Spleen (tissue), 11 donors: ENCODE results near the gene APEX1. TPM values are rescaled to one million over a fixed set of nuclear protein-coding genes. Genes with fewer than 3 reads are reported as not detected.

Experiments used
- DNase-seq: peaks from one replicate; pipeline ENCODE4 v3.0.0-alpha.2; 2020
- H3K27ac ChIP-seq, 8 donors: fragments of 200-600 bp; sonication (generic) in 7 of 8; 1 replicate in 4 of 8; 2 replicates in 4 of 8; pipeline versions ENCODE4 v1.5.0 to v1.8.0; 2016 to 2021; ENCODE audit warnings: inconsistent platforms in 4 of 8, mild to moderate bottlenecking in 4 of 8, moderate library complexity in 1 of 8
- H3K27me3 ChIP-seq, 7 donors: fragments of 200-600 bp; sonication (generic) in 6 of 7; replicated peaks in 1 of 7; 1 replicate in 4 of 7; 2 replicates in 3 of 7; pipeline versions ENCODE4 v1.5.0 to v1.8.0; 2016 to 2021; ENCODE audit warnings: inconsistent platforms in 3 of 7, mild to moderate bottlenecking in 1 of 7
- H3K36me3 ChIP-seq, 6 donors: fragments of 200-600 bp; sonication (generic) in 5 of 6; 1 replicate in 4 of 6; 2 replicates in 2 of 6; pipeline versions ENCODE4 v1.5.0 to v1.8.0; 2016 to 2021; ENCODE audit warnings: inconsistent platforms in 2 of 6
- H3K4me1 ChIP-seq, 6 donors: fragments of 200-600 bp; sonication (generic) in 5 of 6; 1 replicate in 3 of 6; 2 replicates in 3 of 6; pipeline versions ENCODE4 v1.5.0 to v1.8.0; 2016 to 2021; ENCODE audit warnings: inconsistent platforms in 3 of 6
- H3K4me3 ChIP-seq, 8 donors: fragments of 200-600 bp; sonication (generic) in 7 of 8; 1 replicate in 4 of 8; 2 replicates in 4 of 8; pipeline versions ENCODE4 v1.5.0 to v1.8.0; 2016 to 2021; ENCODE audit warnings: inconsistent platforms in 4 of 8, mild to moderate bottlenecking in 4 of 8, moderate library complexity in 2 of 8
- H3K9me3 ChIP-seq, 8 donors: fragments of 200-600 bp; sonication (generic) in 7 of 8; 1 replicate in 4 of 8; 2 replicates in 4 of 8; pipeline versions ENCODE4 v1.5.0 to v1.8.0; 2016 to 2021; ENCODE audit warnings: inconsistent platforms in 4 of 8
- POLR2A ChIP-seq, 3 donors: fragments of 450-650 bp; IDR thresholded peaks; one replicate each; pipeline ENCODE4 v1.5.1; 2017; ENCODE audit warnings: antibody characterized with exemption in 3 of 3, mild to moderate bottlenecking in 1 of 3
- POLR2AphosphoS5 ChIP-seq, 3 donors: sonication (generic); formaldehyde crosslinking; IDR thresholded peaks; one replicate each; pipeline ENCODE4 v1.5.1; 2017; ENCODE audit warnings: antibody characterized with exemption in 3 of 3
- WGBS, 5 donors: extraction: QIAGEN DNeasy Blood & Tissue Kit in 3 of 5; methylation state at CpG; one replicate each; pipeline versions ENCODE4 v1.1.5 to v1.1.7; 2013 to 2018; 5-methylcytosine and 5-hydroxymethylcytosine counted together
- intact Hi-C: fragments of 100-400 bp; cut with DNase I; formaldehyde crosslinking; loops from one replicate; pipeline ENCODE4 v1.15.0; 2023; ENCODE audit warnings: low total_unique reads
- polyA plus RNA-seq, 3 donors: library from polyadenylated mRNA; stranded (reverse); fragments of 200-250 nt; gene quantifications; one replicate each; pipeline ENCODE4 v1.2.1, GENCODE V29; 2013
- total RNA-seq, 7 donors: library from RNA; depleted of rRNA in 3 of 7; stranded (reverse); fragments of >200 nt in 3 of 7; fragmentation: NEBNext Ultra II Directional in 4 of 7; extraction: Animal tissue kit (Norgen Biotek cat#: 25700) in 4 of 7; gene quantifications; one replicate each; pipeline versions ENCODE4 v1.1.0 to v1.2.1, GENCODE V29; 2016 to 2021
- TF ChIP-seq, protein P1 (sequence below), 11 experiments: fragments of 200-600 bp in 7 of 11; fragments of 450-650 bp in 4 of 11; sonication (generic) in 4 of 11; IDR thresholded peaks in 8 of 11; conservative IDR thresholded peaks in 3 of 11; 1 replicate in 7 of 11; 2 replicates in 4 of 11; pipeline versions ENCODE4 v1.4.0 to v1.8.0; 2016 to 2021; ENCODE audit warnings: antibody characterized with exemption in 11 of 11, inconsistent platforms in 4 of 11, mild to moderate bottlenecking in 1 of 11
- donor health status: healthy with polysubstance abuse.
- donor health status: DM: no; HTN: no; CAD: no; lungs with moderate emphysema.
- donor health status: DM: no; HTN: no; CAD: no.
- donor health status: Bipolar disorder and iron deficiency.
- donor health status: healthy.
- donor health status: DM: no; HTN: no; CAD: no.
- donor health status: DM: yes; HTN: yes; CAD: no.

Gene APEX1
- total and polyA plus RNA-seq, 10 donors = 89.4 to 153 (median 115) TPM

DNA sequence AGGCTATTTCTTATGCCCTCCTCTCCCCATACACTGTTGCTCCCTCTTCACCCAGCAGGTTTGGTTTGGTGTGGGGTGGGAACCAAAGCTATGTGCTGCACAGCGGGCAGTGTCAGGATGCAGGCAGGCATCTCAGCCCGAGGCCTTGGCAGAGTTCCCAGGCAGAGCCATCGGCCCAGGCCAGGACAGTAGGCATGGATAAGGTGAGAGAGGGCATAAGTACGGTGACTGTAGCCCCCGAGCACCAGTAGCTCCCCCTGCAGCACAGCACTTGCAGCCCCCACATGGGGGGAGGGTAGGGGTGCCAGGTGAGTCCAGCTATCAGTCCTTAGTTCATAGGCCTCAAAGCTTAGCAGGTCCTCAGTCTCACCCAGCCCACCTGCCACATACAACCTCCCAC, 26.2 kb upstream of the APEX1 start:
- peak; percentile 80 for DNase-seq
- 18 to 36% (median 29%) methylated on average over 3 to 5 of the region's 5 CpGs for WGBS, 5 donors
- H3K27me3 ChIP-seq = no peaks in the 10 kb centered on the region
- TF ChIP-seq, protein P1, sequence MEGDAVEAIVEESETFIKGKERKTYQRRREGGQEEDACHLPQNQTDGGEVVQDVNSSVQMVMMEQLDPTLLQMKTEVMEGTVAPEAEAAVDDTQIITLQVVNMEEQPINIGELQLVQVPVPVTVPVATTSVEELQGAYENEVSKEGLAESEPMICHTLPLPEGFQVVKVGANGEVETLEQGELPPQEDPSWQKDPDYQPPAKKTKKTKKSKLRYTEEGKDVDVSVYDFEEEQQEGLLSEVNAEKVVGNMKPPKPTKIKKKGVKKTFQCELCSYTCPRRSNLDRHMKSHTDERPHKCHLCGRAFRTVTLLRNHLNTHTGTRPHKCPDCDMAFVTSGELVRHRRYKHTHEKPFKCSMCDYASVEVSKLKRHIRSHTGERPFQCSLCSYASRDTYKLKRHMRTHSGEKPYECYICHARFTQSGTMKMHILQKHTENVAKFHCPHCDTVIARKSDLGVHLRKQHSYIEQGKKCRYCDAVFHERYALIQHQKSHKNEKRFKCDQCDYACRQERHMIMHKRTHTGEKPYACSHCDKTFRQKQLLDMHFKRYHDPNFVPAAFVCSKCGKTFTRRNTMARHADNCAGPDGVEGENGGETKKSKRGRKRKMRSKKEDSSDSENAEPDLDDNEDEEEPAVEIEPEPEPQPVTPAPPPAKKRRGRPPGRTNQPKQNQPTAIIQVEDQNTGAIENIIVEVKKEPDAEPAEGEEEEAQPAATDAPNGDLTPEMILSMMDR (IDR thresholded peaks at IDR 0.05 in 8 of 11, conservative IDR thresholded peaks at IDR 0.05 in 3 of 11) = no peak
- TF ChIP-seq POLR2AphosphoS5 (IDR thresholded peaks at IDR 0.05) = peak in 1 of 3 donors; percentile 17
- no peak for TF ChIP-seq POLR2A (IDR thresholded peaks at IDR 0.05)
- no peak overlapping the region for H3K4me3 ChIP-seq
- intact Hi-C loops = no loop called here
- H3K4me1 ChIP-seq = peaks cover 23 to 49% (median 40%) of the 10 kb centered on the region in 6 donors
- H3K9me3 ChIP-seq = no peaks in the 10 kb centered on the region
- no peaks in the 10 kb centered on the region for H3K36me3 ChIP-seq
- peak overlapping the region; percentile 59 to 88 (median 84) for H3K27ac ChIP-seq

DNA sequence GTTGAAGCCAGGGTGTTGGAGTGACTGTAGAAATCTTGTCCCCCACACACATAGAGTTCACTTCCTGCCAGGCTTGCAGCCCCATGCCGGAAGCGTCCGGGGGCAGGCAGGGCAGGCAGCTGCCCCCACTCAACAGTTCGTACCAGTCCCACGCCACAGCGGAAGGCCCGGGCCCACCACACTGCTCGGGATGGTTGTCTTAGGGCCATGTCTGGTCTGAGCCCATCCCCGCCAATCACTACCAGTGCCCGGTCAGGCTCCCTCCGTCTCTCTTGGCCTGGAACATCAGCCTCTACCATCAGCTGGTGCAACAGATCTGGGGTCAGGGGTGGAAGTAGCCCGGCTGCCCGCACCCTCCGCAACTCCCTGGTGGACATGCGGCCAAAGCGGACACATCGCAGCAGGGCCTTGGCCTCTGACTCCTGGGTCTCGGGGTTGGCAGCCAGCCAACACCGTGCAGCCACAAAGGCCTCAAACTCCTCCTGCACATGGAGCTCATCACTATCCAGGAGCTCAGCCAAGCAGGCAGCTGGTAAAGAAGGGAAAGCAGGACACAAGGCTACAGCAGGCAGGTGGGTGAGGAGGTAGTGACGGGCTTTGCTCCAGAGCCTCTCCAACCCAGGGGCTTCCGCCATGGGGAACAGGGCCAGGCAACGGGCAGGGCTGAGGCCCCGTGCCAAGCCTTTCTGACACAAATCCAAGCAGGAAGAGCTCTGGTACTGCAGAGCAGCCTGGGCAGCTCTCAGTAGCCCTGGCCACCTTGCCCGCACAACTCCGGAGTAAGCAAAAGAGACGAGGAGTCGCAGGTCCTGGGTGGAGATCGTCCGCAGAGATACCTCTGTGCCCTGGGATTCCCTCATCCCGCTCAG, 25.0 kb upstream of the APEX1 start:
- intact Hi-C loops = no loop called here
- peak; percentile 85 for DNase-seq
- Histone ChIP-seq H3K4me1 (peaks cover 31 to 59% (median 43%) of the 10 kb centered on the region in 6 donors), H3K27ac (peak overlapping the region; percentile 22 to 88 (median 84)), H3K36me3 (no peaks in the 10 kb centered on the region), H3K9me3 (no peaks in the 10 kb centered on the region), H3K27me3 (no peaks in the 10 kb centered on the region), H3K4me3 (peak overlapping the region in 1 of 8 donors; percentile 2)
- TF ChIP-seq POLR2A (IDR thresholded peaks at IDR 0.05) (no peak), POLR2AphosphoS5 (IDR thresholded peaks at IDR 0.05) (peak; percentile 55 to 82 (median 77))
- TF ChIP-seq, protein P1 (IDR thresholded peaks at IDR 0.05 in 8 of 11, conservative IDR thresholded peaks at IDR 0.05 in 3 of 11) = no peak
- 46 to 55% (median 51%) methylated on average over 20 to 30 of the region's 30 CpGs for WGBS, 5 donors

DNA sequence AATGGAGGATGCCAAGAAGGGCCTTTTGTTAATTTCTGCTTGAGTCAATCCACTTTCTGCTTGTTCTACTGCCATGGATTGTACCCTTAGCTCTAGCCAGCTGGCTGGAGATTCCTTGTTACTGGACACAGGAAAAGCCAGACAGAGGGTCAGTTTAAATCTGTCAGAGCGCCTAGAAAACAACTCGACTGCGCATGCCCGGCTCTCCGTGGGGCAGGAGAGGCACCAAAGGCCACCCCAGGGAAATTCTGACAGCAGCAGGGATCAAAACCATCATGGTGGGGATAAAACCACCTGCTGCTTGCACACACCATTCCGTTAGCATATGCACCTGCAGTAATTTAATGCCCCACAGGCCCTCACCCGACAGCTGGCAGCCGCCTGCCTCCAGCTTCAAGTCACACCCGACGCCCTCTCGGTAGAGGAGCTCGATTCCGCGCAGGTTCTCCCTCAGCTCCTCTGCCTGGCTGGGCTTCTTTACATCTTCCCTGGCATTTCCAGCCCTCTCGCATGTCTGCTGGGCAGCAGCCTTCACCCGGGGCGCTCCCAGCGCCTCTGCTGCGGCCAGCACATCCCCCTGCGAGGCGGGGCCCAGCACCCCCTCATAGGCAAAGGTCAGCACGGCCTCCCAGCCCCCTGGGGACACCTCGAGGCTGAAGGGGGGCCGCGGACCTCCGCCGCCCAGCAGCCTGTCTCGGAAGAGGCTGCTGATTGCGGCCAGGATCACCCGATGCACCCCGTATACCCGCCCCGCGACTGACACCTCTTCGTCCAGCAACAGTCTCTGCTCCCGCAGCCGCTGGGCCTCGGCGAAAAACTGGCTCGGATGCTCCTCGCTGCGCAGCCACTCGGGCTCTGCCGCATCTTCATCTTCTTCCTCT, 20.1 kb upstream of the APEX1 start:
- Histone ChIP-seq H3K4me1 (peaks cover 3 to 51% (median 29%) of the 10 kb centered on the region in 6 donors), H3K9me3 (no peaks in the 10 kb centered on the region), H3K36me3 (no peaks in the 10 kb centered on the region), H3K27ac (peak overlapping the region in 6 of 8 donors; percentile 2 to 74 (median 58)), H3K27me3 (no peaks in the 10 kb centered on the region), H3K4me3 (peak overlapping the region in 4 of 8 donors; percentile 4 to 19 (median 4))
- intact Hi-C loops = no loop called here
- peak in 2 of 3 donors; percentile 20 to 27 for TF ChIP-seq POLR2AphosphoS5 (IDR thresholded peaks at IDR 0.05)
- TF ChIP-seq POLR2A (IDR thresholded peaks at IDR 0.05) = no peak
- 62 to 81% (median 74%) methylated on average over 40 to 44 of the region's 44 CpGs for WGBS, 5 donors
- DNase-seq = no peak

DNA sequence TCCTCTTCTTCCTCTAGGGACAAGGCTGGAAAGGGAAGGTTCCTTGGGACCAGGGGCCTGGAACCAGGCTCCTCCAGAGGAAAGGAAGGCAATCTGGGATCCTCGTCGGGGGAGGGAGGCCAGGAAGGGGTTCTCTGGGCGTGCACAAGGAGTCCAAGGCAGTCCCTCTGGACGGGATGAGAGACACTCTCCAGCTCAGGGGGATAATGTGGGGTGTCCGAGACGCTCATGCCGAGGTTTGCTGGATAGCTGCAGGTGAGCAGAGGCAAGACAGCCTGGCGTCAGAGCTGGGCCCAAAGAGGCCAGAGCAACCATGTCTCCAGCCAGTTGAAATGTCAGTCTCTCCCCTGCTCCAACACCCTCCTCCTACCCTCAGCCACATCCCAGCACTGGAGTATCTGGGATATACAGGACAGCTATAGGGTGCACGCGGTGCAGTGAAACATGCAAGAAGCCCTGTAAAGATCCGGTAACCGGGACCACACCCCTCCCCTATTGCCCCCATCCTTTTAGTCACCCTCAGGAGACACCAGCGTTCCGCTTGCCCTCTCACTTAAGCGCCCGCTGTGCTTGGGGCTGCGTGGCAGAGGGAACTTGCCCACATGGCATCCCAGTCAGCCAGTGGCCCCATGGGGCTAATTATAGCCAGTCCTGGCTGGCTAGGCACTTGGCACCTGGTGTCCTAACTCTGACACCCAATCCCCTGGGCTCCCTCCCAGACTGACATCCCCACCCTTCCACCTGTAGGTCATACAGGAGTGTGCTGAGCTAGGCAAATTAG, 19.3 kb upstream of the APEX1 start, which contains the start of gene KLHL33:
TSS of gene KLHL33 (minus strand) at position 585 of the 781 bp plus-strand sequence. CDS start at position 230, 355 bp downstream.
- peak within 1 kb of the TSS in 6 of 8 donors; percentile 2 to 74 (median 58) for H3K27ac ChIP-seq

More for the DNA sequence above, 19.3 kb upstream of the APEX1 start, which contains the start of gene KLHL33:
- WGBS, 5 donors = 82 to 92% (median 90%) methylated on average over 13 to 17 of the region's 17 CpGs
- intact Hi-C loops = no loop called here
- Histone ChIP-seq H3K4me1 (peaks cover 2 to 51% (median 27%) of the 10 kb centered on the region in 6 donors), H3K4me3 (peak within 1 kb of the TSS in 4 of 8 donors; percentile 4 to 19 (median 4)), H3K9me3 (no peaks in the 10 kb centered on the region), H3K27me3 (no peaks in the 10 kb centered on the region), H3K36me3 (no peaks in the 10 kb centered on the region)
- DNase-seq = no peak
- TF ChIP-seq POLR2A (IDR thresholded peaks at IDR 0.05) = no peak
- TF ChIP-seq POLR2AphosphoS5 (IDR thresholded peaks at IDR 0.05) = no peak
- TF ChIP-seq, protein P1 (IDR thresholded peaks at IDR 0.05 in 8 of 11, conservative IDR thresholded peaks at IDR 0.05 in 3 of 11) = no peak
